HFFc6 (cell line): Measurements from ENCODE around the gene GSX2. TPM values are rescaled to one million over a fixed set of nuclear protein-coding genes. Genes with fewer than 3 reads are reported as not detected.

Source experiments
- DNase-seq: peaks from one replicate; pipeline ENCODE4 v3.0.0-alpha.2; 2018
- H3K27ac Mint-ChIP-seq: 2 replicates; pipeline ENCODE4 v1.8.0; 2020; ENCODE audit warnings: mild to moderate bottlenecking, mixed read lengths
- H3K27me3 Mint-ChIP-seq: 2 replicates; pipeline ENCODE4 v1.8.0; 2021; ENCODE audit warnings: mild to moderate bottlenecking, moderate library complexity, mixed read lengths; ENCODE audit not compliant: insufficient read depth
- H3K36me3 Mint-ChIP-seq: 2 replicates; pipeline ENCODE4 v1.8.0; 2021; ENCODE audit warnings: low read depth, mixed read lengths
- H3K4me1 Mint-ChIP-seq: 2 replicates; pipeline ENCODE4 v1.8.0; 2020; ENCODE audit warnings: low read depth, mixed read lengths
- H3K4me3 Mint-ChIP-seq: 2 replicates; pipeline ENCODE4 v1.8.0; 2020; ENCODE audit warnings: mild to moderate bottlenecking, moderate library complexity, mixed read lengths
- H3K9me3 Mint-ChIP-seq: 2 replicates; pipeline ENCODE4 v1.8.0; 2020; ENCODE audit warnings: mild to moderate bottlenecking, mixed read lengths
- total RNA-seq, 6 experiments: library from RNA; stranded (reverse); fragmentation: NEBNext Ultra II Directional; extraction: Animal tissue kit (Norgen Biotek cat#: 25700); gene quantifications; 2 replicates in 1 of 6; 3 replicates in 5 of 6; pipeline ENCODE4 v1.2.3, GENCODE V29; 2021
- TF ChIP-seq, protein P1 (sequence below): fragments of 200-600 bp; sonication (generic); IDR thresholded peaks from 2 replicates; pipeline ENCODE4 v1.5.0; 2021; ENCODE audit warnings: antibody characterized with exemption, mild to moderate bottlenecking

Gene GSX2
- total RNA-seq, 6 experiments from 2014 or later, result not detected

DNA sequence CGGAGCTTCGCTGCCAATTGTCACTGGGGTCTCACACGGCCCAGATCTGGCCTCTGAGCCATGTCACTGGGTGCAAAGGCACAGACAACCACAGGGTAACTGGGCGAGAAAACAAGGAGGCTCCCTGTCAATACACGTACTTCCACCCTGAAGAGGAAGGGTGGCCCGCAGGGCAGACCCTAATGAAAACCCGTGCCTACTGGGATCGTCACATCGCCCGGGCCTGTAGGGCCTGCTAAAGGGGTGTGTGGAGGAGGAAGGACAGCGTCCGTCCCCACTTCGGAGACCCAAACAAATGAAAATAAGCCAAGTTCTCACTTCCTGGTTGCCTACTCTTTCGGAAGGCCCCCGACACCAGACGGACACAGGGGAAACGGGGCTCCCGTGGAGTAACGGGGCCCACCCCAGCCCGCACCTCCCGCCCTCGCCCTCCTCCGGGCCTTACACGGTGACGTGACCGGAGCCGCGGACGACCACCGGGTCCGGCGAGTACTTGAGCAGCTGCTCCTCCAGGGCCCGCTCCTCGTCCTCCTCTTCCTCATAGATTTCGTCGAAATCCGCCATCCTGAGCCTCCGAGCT, 36.1 kb upstream of the GSX2 start:
- TF ChIP-seq, protein P1, sequence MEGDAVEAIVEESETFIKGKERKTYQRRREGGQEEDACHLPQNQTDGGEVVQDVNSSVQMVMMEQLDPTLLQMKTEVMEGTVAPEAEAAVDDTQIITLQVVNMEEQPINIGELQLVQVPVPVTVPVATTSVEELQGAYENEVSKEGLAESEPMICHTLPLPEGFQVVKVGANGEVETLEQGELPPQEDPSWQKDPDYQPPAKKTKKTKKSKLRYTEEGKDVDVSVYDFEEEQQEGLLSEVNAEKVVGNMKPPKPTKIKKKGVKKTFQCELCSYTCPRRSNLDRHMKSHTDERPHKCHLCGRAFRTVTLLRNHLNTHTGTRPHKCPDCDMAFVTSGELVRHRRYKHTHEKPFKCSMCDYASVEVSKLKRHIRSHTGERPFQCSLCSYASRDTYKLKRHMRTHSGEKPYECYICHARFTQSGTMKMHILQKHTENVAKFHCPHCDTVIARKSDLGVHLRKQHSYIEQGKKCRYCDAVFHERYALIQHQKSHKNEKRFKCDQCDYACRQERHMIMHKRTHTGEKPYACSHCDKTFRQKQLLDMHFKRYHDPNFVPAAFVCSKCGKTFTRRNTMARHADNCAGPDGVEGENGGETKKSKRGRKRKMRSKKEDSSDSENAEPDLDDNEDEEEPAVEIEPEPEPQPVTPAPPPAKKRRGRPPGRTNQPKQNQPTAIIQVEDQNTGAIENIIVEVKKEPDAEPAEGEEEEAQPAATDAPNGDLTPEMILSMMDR, result no peak
- Mint-ChIP-seq H3K36me3 (peaks cover 22% of the 10 kb centered on the region), H3K4me3 (peak overlapping the region; percentile 93), H3K9me3 (no peaks in the 10 kb centered on the region), H3K27ac (peak overlapping the region; percentile 94), H3K27me3 (no peaks in the 10 kb centered on the region; the same call in 1 of the 2 replicates), H3K4me1 (peaks cover 70% of the 10 kb centered on the region)
- no peak for DNase-seq

DNA sequence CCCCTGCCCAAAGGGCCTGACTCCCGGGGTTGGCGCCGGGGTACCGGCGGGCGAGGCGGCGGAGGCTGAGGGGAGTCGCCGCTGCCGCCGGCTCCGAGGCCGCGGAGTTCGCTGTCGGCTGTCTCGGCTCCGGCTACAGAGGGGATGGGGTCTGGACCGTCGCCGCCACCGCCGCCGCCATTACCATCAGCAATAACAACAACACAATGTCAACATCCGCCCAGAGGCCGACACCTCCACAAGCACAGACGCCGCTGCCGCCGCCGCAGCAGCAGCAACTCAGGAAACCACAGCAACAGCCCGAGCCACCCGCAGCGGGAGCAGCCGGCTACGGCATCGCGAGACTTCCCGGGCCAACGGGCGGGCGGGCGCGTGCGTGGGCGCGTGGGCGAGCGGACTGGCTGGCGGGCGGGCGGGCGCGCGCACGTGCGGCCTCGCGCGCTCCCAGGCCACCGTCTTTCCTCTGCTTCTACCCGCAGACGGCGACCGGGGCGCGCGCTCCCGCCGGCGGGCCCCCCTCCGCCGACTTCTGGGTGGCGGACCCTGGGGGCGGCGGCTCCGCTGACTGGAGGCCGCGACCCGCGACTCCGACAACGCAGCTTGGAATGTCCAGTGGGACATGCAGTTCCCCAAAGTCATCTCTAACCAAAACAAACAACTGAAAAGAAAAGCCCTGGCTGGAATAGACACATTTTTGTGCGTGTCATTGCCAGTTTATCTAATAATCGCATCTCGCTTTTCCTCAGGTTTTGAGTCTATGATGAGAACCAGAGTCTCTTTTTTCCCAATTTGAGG, 35.4 kb upstream of the GSX2 start, which contains the start of gene CHIC2:
Gene CHIC2, minus strand, starts transcription at position 289 of the 795 bp plus-strand sequence. CDS start 305 bp downstream, outside the sequence.
- peak; percentile 95 for DNase-seq
- Mint-ChIP-seq H3K27me3 (no peaks in the 10 kb centered on the region; the same call in 1 of the 2 replicates), H3K9me3 (no peaks in the 10 kb centered on the region), H3K4me1 (peaks cover 63% of the 10 kb centered on the region), H3K4me3 (peak within 1 kb of the TSS; percentile 93), H3K36me3 (peaks cover 22% of the 10 kb centered on the region), H3K27ac (peak within 1 kb of the TSS; percentile 94)
- TF ChIP-seq, protein P1, result no peak

DNA sequence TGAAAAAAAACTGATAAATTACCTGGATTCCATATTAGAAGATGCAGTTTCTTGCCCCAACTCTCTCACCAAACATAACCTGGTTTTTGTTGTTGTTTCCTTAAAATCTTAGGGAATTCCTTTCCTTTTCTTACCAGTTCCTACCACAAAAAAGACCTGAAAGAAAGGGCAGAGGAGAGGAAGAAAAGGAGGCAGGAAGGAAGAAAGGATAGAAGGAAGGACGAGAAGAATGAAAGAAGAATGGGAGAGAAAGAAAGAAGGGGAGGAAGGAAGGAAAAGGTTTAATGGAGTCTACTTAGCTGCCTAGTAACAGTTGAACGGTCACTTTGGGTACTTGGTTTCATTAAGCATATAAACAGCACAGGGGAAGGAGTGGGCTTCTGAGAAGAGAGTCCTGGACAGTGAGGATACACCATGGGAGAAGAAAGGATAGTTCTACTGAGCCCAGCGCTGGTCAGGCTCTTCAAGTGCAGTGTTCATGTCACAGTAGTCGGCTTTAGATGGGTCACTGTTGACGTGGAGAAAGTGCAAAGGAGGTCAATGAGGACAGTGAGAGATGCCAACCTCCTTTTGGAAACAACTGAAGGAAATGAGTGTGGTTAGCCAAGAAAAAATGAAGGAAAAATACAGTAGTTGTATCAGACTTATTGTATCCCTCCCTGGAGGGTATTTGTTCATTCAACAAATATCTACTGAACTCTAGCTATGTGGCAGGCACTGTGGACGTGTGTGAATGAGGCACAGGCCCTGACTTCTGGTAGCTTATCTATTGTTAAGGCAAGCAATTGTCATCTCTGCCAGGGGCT, 34.5 kb upstream of the GSX2 start:
- H3K4me1 Mint-ChIP-seq, result peaks cover 53% of the 10 kb centered on the region
- peak; percentile 45 for DNase-seq
- H3K4me3 Mint-ChIP-seq, result peak overlapping the region; percentile 84
- TF ChIP-seq, protein P1, result no peak
- H3K36me3 Mint-ChIP-seq, result peaks cover 15% of the 10 kb centered on the region
- no peaks in the 10 kb centered on the region; the same call in 1 of the 2 replicates for H3K27me3 Mint-ChIP-seq
- peak overlapping the region; percentile 90 for H3K27ac Mint-ChIP-seq
- H3K9me3 Mint-ChIP-seq, result no peaks in the 10 kb centered on the region

DNA sequence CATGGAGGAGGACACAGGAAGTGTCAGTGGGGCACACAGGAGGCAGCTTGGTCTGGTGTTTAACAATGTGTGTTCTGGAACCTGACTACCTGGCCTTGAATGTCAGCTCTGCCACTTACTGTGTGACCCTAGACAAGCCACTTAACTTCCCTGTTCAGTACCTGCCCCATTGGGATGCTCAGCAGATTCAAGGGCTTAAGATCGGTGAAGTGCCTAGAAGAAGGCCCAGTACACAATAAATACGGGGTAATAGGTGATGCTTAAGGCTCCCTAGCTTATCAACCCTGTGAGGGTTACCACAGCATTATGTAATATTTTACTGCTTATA, 33.9 kb upstream of the GSX2 start:
- TF ChIP-seq, protein P1, result no peak
- peak overlapping the region; percentile 84; the same call in 1 of the 2 replicates for H3K4me3 Mint-ChIP-seq
- no peaks in the 10 kb centered on the region for H3K9me3 Mint-ChIP-seq
- DNase-seq, result no peak
- H3K27me3 Mint-ChIP-seq, result no peaks in the 10 kb centered on the region; the same call in 1 of the 2 replicates
- peak overlapping the region; percentile 90 for H3K27ac Mint-ChIP-seq
- H3K4me1 Mint-ChIP-seq, result peaks cover 48% of the 10 kb centered on the region
- peaks cover 15% of the 10 kb centered on the region for H3K36me3 Mint-ChIP-seq

DNA sequence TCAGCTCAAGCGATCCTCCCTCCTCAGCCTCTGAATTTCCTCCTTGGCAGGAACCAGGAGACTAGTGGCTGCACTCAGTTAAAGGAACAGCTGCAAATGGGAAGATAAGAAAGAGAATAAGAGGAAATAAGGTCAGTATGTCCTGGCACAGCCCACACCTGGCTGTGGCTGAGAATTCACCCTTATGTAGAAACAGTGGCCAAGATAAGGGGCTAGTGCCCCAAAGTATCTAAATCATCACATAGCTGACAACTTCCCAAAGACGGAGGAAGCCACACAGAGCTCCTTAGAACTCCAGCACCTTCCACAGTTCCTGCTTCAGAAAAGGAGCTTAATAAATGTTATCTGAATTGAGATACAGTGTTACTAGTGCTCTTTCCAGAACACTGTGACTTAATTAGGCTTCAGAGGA, 33.2 kb upstream of the GSX2 start:
- TF ChIP-seq, protein P1, result no peak
- H3K36me3 Mint-ChIP-seq, result peaks cover 13% of the 10 kb centered on the region
- H3K4me1 Mint-ChIP-seq, result peaks cover 41% of the 10 kb centered on the region
- no peak for DNase-seq
- H3K4me3 Mint-ChIP-seq, result peak overlapping the region; percentile 49; the same call in 1 of the 2 replicates
- H3K9me3 Mint-ChIP-seq, result no peaks in the 10 kb centered on the region
- H3K27ac Mint-ChIP-seq, result peak overlapping the region; percentile 81
- H3K27me3 Mint-ChIP-seq, result no peaks in the 10 kb centered on the region; the same call in 1 of the 2 replicates
